GM21360 (cell line): ENCODE data around the gene CEP78.

ENCODE experiments used
- ATAC-seq: cut with Tn5 transposase; IDR thresholded peaks from one replicate; pipeline ENCODE4 v1.9.1; 2021; ENCODE audit warnings: mild to moderate bottlenecking, moderate library complexity; ENCODE audit not compliant: unreplicated experiment

The CEP78 gene

GRCh38 chr9:78326564-78326963 lies 90.7 kb downstream of the CEP78 start:
- no peak for ATAC-seq
